Activated T-cell treated with anti-CD3 and anti-CD28 coated beads for 1 hour (primary cell): ENCODE data around the gene MYBPC2.

ENCODE experiments used
- DNase-seq: peaks from one replicate; pipeline ENCODE4 v3.0.0-alpha.2; 2020; ENCODE audit warnings: low read depth

The MYBPC2 gene

GRCh38 chr19:50410109-50410508, 22.6 kb upstream of the MYBPC2 start:
- no peak for DNase-seq

- DNase-seq, result no peak
Observed at GRCh38 chr19:50412419-50412818, 20.3 kb upstream of the MYBPC2 start.

- DNase-seq, result no peak
Observed at GRCh38 chr19:50413096-50413495, 19.6 kb upstream of the MYBPC2 start.

DNA sequence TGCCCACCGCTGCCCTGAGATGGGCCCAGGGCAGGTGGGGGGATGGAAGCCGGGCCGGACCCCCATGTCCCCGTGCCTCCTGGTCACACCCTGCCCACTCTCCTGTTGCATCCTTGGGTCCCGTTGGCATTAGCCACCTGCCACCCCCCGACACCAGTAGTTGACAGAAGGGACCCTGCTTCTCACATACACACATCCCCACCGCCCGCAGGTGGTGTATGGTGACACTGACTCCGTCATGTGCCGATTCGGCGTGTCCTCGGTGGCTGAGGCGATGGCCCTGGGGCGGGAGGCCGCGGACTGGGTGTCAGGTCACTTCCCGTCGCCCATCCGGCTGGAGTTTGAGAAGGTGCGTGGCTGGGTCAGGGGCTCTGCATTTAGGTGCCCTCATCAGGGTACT, 19.2 kb upstream of the MYBPC2 start:
- no peak for DNase-seq

GRCh38 chr19:50414864-50415660, 17.6 kb upstream of the MYBPC2 start:
- peak; percentile 68 for DNase-seq

DNA sequence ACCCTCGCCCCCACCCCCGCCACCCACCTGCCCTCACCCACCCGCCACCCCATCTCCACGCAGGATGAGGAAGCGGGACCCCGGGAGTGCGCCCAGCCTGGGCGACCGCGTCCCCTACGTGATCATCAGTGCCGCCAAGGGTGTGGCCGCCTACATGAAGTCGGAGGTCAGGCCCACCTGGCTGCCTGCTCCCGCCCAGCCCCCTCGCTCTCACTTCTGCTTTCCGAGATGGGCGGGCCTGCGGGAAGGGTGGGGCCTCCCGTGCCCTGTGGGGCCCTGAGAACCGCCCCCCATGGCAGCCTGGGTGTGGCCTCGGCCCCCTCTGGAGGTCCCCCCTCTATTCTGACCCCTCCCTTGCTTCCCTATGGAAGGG, 17.0 kb upstream of the MYBPC2 start:
- no peak for DNase-seq

GRCh38 chr19:50416034-50416977, 16.4 kb upstream of the MYBPC2 start:
- no peak for DNase-seq

DNA sequence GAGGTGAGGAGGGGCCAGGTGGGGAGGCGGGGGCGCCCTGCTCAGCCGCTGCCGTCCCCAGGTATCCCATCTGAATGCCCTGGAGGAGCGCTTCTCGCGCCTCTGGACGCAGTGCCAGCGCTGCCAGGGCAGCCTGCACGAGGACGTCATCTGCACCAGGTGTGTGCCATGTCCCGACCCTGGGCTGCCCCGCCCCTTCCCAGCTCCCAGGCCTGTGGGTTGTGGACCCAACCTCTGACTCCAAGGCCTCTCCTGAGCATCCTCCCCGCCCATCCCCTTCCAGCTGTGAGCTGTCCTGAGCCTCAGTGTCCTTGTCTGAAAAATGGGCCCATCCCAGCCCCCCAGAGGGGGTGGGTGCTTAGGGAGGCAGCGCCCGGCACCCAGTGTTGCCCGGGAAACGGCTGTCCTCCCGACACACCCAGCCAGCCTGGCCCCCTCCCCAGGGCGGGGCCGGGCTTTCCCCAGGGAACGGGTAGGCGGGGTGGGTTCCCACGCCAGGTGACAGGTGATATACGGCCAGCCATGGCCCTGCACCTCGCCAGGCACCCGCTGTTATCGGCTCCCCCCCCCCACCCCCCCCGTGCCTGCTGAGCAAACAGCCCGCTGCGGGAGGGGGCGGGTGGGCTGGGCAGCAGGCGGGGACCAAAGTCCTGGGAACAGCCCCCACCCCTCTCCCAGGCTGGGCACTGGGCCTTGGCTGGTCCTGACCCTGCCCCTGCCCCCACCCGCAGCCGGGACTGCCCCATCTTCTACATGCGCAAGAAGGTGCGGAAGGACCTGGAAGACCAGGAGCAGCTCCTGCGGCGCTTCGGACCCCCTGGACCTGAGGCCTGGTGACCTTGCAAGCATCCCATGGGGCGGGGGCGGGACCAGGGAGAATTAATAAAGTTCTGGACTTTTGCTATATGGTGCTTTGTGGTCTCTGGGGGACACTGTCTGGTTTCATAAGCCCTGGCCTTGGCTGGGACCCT, 15.3 kb upstream of the MYBPC2 start:
- no peak for DNase-seq

GRCh38 chr19:50418176-50419021, 14.3 kb upstream of the MYBPC2 start, which contains the start of gene SPIB:
SPIB (plus strand) TSS chr19:50418938; CDS start chr19:50418963, 25 bp downstream.
- no peak for DNase-seq

DNA sequence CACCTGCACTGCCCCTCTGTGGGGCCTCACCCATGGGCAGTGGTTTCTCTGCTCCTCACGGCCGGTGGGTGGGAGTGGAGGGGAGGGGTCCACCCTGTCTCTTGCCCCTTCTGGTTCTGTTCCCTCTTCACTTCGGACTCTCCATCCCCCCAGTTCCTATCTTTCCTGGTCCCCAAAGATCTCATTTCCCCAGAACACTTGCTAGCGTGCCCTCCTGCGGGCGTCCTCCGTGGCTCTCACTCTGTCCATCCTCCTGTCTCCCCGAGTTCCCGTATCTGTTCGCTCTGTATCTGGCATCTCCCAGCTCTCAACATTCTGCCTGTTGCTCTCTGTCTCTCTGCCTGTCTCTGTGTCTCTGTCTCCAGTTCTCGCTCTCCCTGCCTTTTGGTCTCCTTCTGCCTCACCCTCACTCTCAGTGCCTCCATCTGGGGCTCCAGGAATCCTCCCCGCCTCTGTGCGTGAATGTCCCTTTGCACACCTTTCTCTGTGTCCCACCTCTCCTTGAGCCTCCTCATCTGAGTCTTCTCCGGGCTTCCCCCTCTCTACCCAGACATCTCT, 13.6 kb upstream of the MYBPC2 start:
- no peak for DNase-seq

- no peak for DNase-seq
Observed at GRCh38 chr19:50419580-50420035, 13.1 kb upstream of the MYBPC2 start.

DNA sequence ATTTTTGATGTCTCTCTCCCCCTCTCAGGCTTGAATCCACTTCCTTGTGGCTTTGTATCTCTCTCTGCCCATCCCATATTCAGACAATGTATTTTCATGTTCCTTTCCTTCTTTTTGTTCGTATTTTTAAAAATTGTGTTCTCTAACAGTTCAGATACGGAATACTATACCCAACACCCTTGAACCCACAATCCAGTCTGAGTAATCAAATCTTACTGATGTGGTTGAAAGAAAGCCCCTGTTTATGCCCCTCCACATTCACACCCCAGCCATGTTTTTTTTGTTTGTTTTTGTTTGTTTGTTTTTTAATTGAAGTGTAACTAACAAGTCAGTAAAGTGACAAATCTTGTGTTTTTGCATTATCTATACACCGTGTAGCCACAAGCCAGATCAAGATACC, 12.6 kb upstream of the MYBPC2 start:
- no peak for DNase-seq

GRCh38 chr19:50420808-50421207, 11.9 kb upstream of the MYBPC2 start:
- DNase-seq, result no peak

- DNase-seq, result no peak
Observed at GRCh38 chr19:50422397-50423278, 10.1 kb upstream of the MYBPC2 start.

- DNase-seq, result no peak
Observed at GRCh38 chr19:50423279-50424113, 9.2 kb upstream of the MYBPC2 start.

DNA sequence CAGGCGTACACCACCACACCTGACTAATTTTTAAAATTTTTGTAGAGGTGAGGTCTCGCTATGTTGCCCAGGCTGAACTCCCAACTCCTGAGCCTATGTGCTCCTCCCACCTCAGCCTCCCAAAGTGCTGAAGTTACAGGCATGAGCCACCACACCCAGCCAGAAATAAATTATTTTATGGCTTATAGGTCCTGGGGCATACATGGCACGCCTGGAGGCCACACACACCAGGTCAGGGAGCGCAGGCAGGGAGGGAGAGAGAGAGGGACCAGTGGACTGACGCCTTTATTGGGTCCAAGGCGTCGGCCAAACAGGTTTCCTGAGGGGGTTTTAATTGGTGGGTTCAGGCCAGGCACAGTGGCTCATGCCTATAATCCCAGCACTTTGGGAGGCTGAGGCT, 7.1 kb upstream of the MYBPC2 start:
- DNase-seq, result no peak

DNA sequence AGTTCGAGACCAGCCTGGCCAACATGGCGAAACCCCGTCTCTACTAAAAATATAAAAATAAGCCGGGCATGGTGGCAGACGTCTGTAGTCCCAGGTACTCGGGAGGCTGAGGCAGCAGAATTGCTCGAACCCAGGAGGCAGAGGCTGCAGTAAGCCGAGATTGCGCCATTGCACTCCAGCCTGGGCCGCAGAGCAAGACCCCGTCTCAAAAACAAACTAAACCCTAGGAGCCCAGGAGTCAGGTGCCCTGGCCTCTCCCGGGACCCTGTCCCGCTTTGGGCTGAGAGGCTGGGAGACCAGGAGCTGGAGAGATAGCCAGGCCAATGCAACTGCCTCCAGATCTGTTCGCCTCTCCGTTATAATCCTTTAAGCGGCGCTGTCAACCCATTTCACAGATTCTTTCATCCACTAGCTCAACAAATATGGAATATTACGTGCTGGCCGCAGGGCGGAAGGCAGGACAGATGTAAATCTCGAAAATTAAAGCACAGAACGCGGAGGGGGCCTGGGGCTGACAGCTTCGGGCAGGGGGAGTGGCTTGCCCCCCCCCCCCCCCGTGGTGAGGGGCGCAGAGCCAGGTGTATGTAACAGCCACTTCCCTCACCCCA, 5.3 kb upstream of the MYBPC2 start:
- DNase-seq, result no peak

DNA sequence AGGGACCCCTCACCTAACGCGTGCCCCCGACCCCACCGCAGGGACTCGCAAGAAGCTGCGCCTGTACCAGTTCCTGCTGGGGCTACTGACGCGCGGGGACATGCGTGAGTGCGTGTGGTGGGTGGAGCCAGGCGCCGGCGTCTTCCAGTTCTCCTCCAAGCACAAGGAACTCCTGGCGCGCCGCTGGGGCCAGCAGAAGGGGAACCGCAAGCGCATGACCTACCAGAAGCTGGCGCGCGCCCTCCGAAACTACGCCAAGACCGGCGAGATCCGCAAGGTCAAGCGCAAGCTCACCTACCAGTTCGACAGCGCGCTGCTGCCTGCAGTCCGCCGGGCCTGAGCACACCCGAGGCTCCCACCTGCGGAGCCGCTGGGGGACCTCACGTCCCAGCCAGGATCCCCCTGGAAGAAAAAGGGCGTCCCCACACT, 4.7 kb upstream of the MYBPC2 start:
- DNase-seq, result no peak
